Stimulated activated CD8-positive, alpha-beta memory T cell treated with anti-CD3 and anti-CD28 coated beads, Interleukin-4, amount 100 ng/mL, for 24 hours (primary cell): ENCODE results near the gene EXOC1.
"Not testable (repeated sequence)": the region's sequence is repeated elsewhere in the genome, so short reads cannot be mapped to it uniquely, and the experiment has no call there.

Experiments
- DNase-seq: peaks from one replicate; pipeline ENCODE4 v3.0.0-alpha.2; 2020; ENCODE audit warnings: low read depth

Gene EXOC1

GRCh38 chr4:55907469-55907868 lies 54.0 kb downstream of the EXOC1 start:
- no peak for DNase-seq

- no peak for DNase-seq
These were observed 56.7 kb downstream of the EXOC1 start for GRCh38 chr4:55910140-55910539.

GRCh38 chr4:55912249-55912648 lies 58.8 kb downstream of the EXOC1 start:
- DNase-seq, result no peak

DNA sequence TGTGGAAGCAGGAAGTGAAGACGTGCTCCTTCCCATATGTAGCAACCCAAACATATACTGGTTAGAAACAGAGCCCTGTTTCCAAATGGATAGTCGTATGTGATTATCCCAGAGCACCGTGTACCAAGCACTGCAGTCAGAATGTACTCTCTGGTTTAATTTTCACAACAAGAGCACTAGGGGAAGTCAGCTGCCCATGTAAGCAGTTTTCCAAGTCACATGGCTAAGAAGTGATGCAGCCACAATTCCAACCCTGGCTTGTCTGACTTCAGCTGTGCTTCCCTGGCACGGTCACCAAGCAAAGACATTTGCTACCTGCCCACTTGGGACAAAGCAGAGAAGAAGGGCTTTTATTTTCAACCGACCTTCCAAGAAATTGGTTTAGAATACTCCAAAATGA lies 67.1 kb downstream of the EXOC1 start:
- no peak for DNase-seq

GRCh38 chr4:55921093-55921492 lies 67.6 kb downstream of the EXOC1 start:
- no peak for DNase-seq

DNA sequence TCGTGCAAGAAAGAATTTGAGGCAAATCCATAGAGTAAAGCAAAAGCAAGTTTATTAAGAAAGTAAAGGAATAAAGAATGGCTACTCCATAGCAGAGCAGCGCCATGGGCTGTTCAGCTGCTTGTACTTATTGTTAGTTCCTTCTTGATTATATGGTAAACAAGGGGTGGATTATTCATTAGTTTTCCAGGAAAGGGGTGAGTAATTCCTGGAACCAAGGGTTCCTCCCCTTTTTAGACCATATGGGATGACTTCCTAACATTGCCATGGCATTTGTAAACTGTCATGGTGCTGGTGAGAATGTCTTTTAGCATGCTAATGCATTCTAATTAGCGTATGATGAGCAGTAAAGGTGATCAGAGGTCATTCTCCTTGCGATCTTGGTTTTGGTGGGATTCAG lies 71.8 kb downstream of the EXOC1 start:
- DNase-seq, result no peak

- DNase-seq, result no peak
These were observed 73.2 kb downstream of the EXOC1 start for GRCh38 chr4:55926610-55927009.

DNA sequence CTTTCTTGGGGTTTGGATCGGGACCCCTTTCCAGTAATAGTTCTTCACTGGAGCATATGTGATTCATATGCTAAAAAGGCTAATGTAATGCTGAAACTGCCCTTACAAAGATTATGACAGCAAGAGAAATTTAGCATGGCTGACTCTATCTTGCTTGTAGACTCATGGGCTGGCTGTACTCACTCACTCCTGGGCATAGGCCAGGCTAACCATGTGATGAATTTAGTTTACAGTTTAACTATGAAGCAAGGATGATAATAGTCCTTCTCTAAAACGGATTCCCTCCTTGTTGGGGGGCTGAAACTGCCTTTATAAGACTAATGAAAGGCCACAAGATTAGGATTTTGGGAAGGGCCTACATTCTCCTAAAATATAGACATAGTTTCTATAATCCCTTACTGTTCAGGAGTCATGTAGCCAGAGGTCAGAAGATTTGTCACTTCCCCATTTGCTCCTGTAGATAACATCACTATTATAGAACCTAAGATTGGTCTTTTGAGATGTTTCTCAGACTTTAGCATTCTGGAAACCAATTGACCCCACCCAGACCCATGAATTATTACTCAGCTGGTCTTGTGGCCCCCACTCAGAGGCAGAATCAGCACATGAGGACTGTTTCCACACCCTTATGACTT lies 74.5 kb downstream of the EXOC1 start:
- DNase-seq, result no peak

- DNase-seq, result no peak
These were observed 75.4 kb downstream of the EXOC1 start for GRCh38 chr4:55928846-55929245.

DNA sequence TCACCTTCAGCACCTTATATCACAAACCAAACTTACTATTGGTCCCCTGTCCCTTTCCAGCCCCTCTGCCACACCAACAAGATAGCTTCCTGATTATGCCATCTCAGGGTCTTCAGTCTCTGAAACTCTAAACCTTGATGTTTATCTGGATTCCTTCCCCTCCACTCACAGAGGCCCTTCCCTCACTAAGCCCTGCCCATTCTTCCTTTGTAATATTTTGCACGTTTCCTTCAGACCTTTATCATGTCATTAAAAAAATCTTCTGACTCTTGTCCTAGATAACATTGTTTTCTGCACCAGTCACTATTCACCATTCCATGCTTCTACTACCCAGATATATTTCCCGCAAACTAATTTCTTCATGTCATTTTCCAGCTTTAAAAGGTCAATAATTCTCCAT lies 77.6 kb downstream of the EXOC1 start:
- no peak for DNase-seq

GRCh38 chr4:55931833-55932232 lies 78.4 kb downstream of the EXOC1 start:
- DNase-seq, result no peak

- no peak for DNase-seq
These were observed 79.1 kb downstream of the EXOC1 start for GRCh38 chr4:55932511-55932910.

DNA sequence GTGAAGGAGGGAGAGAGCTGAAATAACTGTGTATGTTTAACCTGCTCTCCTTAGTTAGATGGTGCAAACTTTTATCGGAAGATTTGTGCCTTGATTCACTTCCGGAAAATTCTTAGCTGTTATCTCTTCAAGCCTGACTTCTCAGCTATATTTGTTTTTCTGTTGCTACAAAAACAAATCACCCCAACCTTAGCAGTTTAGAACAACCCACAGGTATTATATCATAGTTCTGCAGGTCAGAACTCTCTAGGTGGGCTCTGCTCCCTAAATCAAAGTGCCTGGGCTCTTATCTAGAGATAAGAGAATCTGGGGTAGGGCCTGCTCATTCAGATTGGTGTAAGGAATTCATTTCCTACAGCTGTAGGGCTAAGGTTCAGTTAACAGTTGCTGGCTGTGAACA lies 80.2 kb downstream of the EXOC1 start:
- DNase-seq, result no peak

GRCh38 chr4:55935907-55936306 lies 82.5 kb downstream of the EXOC1 start:
- not testable (repeated sequence) for DNase-seq

DNA sequence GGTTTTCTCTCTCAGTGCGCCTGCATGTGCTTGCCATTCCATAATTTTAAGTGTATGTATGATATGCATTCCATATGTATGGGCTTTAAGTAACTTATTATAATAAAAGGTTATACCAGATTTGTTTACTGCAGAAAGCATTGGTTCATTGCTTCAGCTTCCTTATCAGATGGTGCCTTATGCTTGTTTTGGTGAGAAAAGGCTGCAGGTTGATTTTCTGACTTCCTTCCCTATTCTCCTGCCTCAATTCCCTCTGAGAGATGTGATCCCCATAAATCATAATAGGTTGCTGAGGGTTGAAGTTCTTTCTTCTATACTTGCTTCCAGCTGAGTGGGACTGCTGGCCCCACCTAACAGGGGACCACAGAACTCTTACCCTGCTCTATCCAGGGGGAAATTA lies 85.0 kb downstream of the EXOC1 start:
- no peak for DNase-seq

DNA sequence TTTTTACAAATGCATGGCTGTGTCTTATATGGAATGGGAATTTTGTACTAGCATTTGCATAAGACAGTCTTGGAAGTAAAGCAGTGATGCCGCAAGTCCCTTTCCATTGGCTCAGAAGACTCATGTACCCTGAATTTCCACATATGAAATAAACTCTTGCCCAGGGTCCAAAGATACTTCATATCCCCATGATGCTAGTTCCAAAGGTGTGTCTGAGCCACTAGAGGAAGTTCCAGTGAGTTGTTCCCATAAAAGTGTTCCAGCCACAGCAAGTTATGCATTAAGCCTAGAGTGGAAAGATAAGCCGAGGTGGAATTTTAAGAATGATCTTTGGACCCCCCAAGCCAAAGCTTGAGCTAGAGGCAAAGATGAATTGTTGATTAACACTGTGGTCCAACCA lies 86.0 kb downstream of the EXOC1 start:
- DNase-seq, result no peak

DNA sequence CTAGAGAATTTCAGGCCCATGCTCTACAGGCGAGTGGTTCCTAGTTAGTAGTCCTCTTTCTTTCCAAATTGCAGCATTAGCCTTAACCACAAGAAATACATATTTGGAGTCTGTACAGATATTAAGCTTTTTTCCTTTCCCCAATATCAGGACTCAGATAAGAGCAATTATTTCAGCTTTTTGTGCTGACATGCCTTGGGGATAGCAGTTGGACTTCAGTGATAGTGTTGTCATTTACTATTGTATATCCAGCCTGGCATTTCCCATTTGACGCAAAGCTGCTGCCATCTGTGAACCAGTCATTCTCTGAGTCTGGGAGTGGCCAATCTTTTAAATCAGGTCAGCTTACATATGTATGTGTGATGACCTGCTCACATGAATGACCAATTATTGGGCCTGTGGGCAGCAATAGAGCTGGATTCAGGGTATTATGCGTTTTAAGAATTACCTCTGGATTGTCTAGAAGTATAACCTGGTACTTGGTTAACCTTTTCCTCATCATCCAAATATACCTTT lies 88.5 kb downstream of the EXOC1 start:
- DNase-seq, result no peak

GRCh38 chr4:55947254-55947882 lies 93.9 kb downstream of the EXOC1 start:
- DNase-seq, result no peak

DNA sequence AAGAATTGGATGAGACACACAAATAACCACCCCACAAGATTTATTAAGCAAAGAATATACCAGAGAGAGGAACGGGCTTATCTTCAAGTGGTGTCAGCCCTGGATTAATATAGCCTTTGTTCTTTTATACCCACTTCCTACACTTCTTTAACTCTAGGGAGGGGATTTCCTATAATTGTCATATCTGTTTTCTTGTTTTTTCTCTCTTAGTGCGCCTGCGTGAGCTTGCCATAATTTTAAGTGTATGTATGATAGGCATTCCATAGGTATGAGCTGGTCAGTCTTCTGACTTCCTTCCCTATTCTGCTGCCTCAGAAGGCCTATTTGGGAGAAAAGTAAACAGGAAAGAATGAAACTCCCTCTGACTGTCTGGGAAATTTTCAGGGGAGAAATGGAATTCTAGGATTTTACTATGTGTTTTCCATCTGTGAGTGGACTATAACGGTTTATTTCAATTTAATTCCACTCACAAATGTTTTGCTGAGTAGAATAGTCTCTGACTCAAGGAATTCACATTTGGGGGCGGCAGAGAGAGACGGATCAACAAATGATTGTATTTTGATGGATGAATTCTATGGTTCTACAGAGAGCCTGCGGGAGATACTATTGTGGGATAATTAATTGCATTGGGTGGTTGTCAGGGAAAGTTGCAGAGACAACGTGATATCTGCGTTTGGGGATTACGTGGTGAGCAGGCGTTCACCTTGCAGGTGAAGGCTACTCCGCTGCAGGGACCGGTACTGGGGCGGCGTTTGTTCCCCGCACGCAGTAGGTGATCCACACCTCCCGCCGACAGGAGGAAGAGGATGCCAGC lies 94.7 kb downstream of the EXOC1 start:
- DNase-seq, result peak; percentile 7

DNA sequence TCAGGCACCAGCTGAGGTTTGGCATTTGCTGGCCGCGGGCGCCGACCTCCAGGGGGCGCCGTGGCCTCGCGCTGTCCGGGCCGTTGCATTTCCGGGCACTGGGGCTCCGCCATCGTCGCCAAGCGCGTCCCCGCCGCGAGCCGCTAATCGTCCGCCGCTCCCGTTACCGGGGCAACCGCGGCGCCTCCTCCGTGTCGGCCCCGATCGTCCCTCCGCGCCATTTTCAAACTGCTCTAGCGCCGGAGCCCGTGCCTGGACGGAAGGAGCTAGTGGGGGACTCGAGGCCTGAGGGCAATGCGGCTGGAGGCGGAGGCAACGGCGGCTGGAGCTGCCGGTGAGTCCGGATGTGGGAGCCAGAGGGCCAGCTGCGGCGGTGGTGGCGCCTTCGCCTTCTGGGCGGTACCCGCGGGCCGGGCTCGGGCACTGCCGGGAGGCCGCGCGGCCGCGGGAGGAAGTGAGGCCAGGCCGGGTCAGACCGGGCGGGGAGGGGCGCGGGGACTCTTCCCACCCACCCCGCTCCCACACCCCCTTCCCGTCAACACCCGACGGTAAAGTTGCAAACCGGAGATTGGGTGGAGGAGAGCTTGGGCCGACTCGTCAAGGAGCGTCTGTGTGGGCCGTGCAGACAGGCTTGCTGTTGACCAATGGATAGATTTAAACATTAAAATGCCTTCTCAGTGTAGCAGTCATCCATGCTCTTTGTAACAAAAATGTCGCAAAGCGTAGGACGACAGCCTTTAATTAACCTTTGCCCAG lies 95.5 kb downstream of the EXOC1 start, which contains the start of gene CEP135:
Gene CEP135, plus strand, starts transcription at position 220 of the 756 bp plus-strand sequence. CDS start 3,186 bp downstream, outside the sequence.
- DNase-seq, result peak; percentile 86

- DNase-seq, result no peak
These were observed 96.0 kb downstream of the EXOC1 start for GRCh38 chr4:55949482-55949802.

DNA sequence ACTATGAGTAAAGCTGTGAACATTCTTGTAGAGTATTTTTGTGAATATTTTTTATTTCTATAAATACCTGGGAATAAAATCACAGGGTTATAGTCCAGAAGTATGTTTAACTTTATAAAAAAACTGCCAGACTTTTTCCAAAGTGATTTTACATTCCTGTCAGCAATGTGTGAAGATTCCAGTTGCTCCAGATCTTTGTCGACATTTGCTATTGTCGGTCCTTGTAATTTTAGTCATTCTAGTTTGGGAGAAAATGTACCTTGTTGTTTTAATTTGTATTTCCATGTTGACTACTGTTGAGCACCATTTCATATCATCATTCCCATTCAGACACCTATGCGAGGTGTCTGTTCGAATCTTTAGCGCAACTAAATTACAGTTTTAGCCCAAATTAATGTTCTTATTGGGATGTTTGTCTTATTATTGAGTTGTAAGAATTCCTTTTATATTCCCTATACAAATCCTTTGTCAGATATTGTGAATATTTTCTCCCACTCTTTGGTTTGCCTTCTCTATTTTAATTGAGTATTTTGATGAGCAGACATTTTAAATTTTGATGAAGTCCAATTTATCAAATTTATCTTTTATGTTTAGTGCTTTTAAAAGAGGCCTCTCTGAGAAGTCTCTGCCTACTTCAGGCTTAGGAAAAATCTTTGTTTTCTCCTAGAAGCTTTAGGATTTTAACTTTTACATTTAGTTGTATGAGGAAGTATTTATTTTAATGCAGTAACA lies 97.9 kb downstream of the EXOC1 start:
- no peak for DNase-seq
